ENCODE results near the gene VPS72.

GRCh38 chr1:151175863-151176262 is 14.1 kb downstream of the VPS72 start, which contains the start of gene TMOD4:
- peak; percentile 65 to 86 (median 79) for TF ChIP-seq CTCF (IDR thresholded peaks at IDR 0.05 in 4 of 5, conservative IDR thresholded peaks at IDR 0.05 in 1 of 5)
- TF ChIP-seq POLR2A (IDR thresholded peaks at IDR 0.05): peak; percentile 46 to 87
